Breast epithelium (tissue), 4 donors: ENCODE data around the gene CDR2L. TPM values are rescaled to one million over a fixed set of nuclear protein-coding genes. Genes with fewer than 3 reads are reported as not detected.
A peak's percentile ranks its signal among the peaks of the same experiment; 100 is the strongest.

Experiments
- DNase-seq, 2 donors: peaks; one replicate each; pipeline ENCODE4 v3.0.0-alpha.2; 2019; ENCODE audit warnings: low spot score in 2 of 2
- H3K27ac ChIP-seq, 2 donors: fragments of 200-600 bp; sonication (generic) in 1 of 2; one replicate each; pipeline ENCODE4 v1.5.1; 2016 to 2019; ENCODE audit warnings: mild to moderate bottlenecking in 1 of 2
- H3K27me3 ChIP-seq, 2 donors: fragments of 200-600 bp; sonication (generic) in 1 of 2; one replicate each; pipeline versions ENCODE4 v1.5.1 to v1.6.0; 2017 to 2019; ENCODE audit warnings: control low read depth in 1 of 2, mild to moderate bottlenecking in 1 of 2
- H3K36me3 ChIP-seq: fragments of 200-600 bp; one replicate; pipeline ENCODE4 v1.5.1; 2019
- H3K4me1 ChIP-seq, 2 donors: fragments of 200-600 bp; sonication (generic); one replicate each; pipeline ENCODE4 v1.5.1; 2016 to 2019; ENCODE audit warnings: control low read depth in 1 of 2
- H3K4me3 ChIP-seq, 3 donors: fragments of 200-600 bp; sonication (generic); 1 replicate in 2 of 3; 2 replicates in 1 of 3; pipeline ENCODE4 v1.5.1; 2016 to 2019; ENCODE audit warnings: mild to moderate bottlenecking in 3 of 3, moderate library complexity in 2 of 3
- H3K9me3 ChIP-seq, 2 donors: fragments of 200-600 bp; sonication (generic) in 1 of 2; one replicate each; pipeline ENCODE4 v1.5.1; 2016 to 2019; ENCODE audit warnings: control low read depth in 1 of 2
- CTCF ChIP-seq, 3 donors: fragments of 450-650 bp; IDR thresholded peaks; one replicate each; pipeline ENCODE4 v1.5.1; 2016 to 2017; ENCODE audit warnings: antibody characterized with exemption in 3 of 3, mild to moderate bottlenecking in 3 of 3, moderate library complexity in 3 of 3
- POLR2A ChIP-seq: fragments of 450-650 bp; IDR thresholded peaks from one replicate; pipeline ENCODE4 v1.6.1; 2016; ENCODE audit warnings: antibody characterized with exemption, mild to moderate bottlenecking, moderate library complexity
- POLR2AphosphoS5 ChIP-seq, 3 donors: sonication (generic); formaldehyde crosslinking; IDR thresholded peaks; one replicate each; pipeline ENCODE4 v1.6.1; 2017; ENCODE audit warnings: antibody characterized with exemption in 3 of 3
- intact Hi-C: fragments of 100-400 bp; cut with DNase I; formaldehyde crosslinking; loops from one replicate; pipeline ENCODE4 v1.15.1; 2023; ENCODE audit warnings: low total_unique reads
- total RNA-seq, 3 donors: library from RNA; depleted of rRNA; stranded (reverse); fragments of >200 nt; gene quantifications; one replicate each; pipeline ENCODE4 v1.1.0, GENCODE V29; 2016

CDR2L gene
- total RNA-seq, 3 donors from 2014 or later = 8.0 to 13.1 (median 9.2) TPM

GRCh38 chr17:74970395-74970794 lies 17.0 kb upstream of the CDR2L start:
- Histone ChIP-seq H3K36me3 (no peaks in the 10 kb centered on the region), H3K27ac (peak overlapping the region in 1 of 2 donors; percentile 94), H3K4me1 (peaks cover 0 to 3% of the 10 kb centered on the region in 2 donors), H3K27me3 (no peaks in the 10 kb centered on the region), H3K4me3 (peak overlapping the region in 2 of 3 donors; percentile 77 to 84), H3K9me3 (no peaks in the 10 kb centered on the region)
- intact Hi-C loops = no loop called here
- TF ChIP-seq POLR2AphosphoS5 (IDR thresholded peaks at IDR 0.05) (no peak), POLR2A (no peak), CTCF (IDR thresholded peaks at IDR 0.05) (no peak)
- no peak for DNase-seq

GRCh38 chr17:74971069-74971841 lies 16.2 kb upstream of the CDR2L start:
- Histone ChIP-seq H3K27me3 (no peaks in the 10 kb centered on the region), H3K4me3 (peak overlapping the region; percentile 52 to 84 (median 77)), H3K9me3 (no peaks in the 10 kb centered on the region), H3K36me3 (no peaks in the 10 kb centered on the region), H3K4me1 (peaks cover 0 to 3% of the 10 kb centered on the region in 2 donors), H3K27ac (peak overlapping the region; percentile 84 to 94)
- intact Hi-C loops = no loop called here
- TF ChIP-seq POLR2A (no peak), POLR2AphosphoS5 (IDR thresholded peaks at IDR 0.05) (no peak), CTCF (IDR thresholded peaks at IDR 0.05) (no peak)
- DNase-seq = no peak

- no peak for TF ChIP-seq CTCF (IDR thresholded peaks at IDR 0.05)
- TF ChIP-seq POLR2AphosphoS5 (IDR thresholded peaks at IDR 0.05) = no peak
- no peak for TF ChIP-seq POLR2A
- Histone ChIP-seq H3K36me3 (no peaks in the 10 kb centered on the region), H3K27ac (peak overlapping the region; percentile 84 to 94), H3K27me3 (no peaks in the 10 kb centered on the region), H3K4me1 (peaks cover 0 to 3% of the 10 kb centered on the region in 2 donors), H3K4me3 (peak overlapping the region; percentile 52 to 84 (median 77)), H3K9me3 (no peaks in the 10 kb centered on the region)
- no peak for DNase-seq
- intact Hi-C loops = no loop called here
These were observed 15.7 kb upstream of the CDR2L start for GRCh38 chr17:74971842-74972106.

DNA sequence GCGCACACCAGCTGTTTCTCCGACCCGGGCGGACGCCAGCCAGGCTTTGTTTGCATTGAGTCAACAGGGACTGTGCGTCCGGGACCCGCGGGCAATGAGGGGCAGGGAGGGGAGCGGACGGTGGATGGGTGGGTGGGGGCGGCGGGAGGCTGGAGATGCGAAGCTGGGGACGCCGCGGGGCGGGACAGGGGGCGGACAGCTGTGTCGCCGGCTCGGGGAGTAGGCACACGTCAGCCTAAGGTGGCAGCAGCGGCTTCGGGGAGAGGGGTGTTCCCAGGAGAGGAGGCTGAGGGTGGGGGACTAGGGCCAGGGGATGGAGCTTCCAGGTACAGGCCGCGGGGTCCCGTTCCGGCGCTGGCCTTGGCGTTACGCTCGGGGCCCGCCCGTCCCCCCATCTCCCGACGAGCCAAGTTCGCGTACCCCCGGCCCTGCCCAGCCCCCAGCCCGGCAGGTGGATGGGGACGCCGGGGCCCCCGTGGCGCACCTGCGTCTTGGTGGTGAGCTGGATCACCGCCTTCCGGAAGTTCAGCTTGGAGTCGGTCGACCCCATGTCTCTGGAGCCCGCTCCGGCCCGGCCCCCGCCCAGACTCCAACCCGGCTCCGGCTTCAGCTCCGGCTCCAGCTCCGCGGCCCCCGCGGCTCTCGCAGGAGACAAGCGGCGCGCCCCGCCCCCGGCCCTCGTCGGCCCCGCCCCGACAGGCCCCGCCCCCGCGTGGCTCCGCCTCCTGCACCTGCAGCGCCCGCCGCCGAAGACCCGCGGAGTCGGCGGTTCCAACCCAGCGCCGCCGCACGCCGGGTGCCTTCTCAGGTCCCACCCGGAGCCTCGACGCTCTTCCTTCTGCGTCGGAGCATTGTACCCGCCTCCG lies 15.1 kb upstream of the CDR2L start, which contains the start of gene HID1:
Gene HID1 (minus strand): TSS at position 653 of the 866 bp plus-strand sequence. CDS start 103 bp downstream, at position 550.
- H3K27me3 ChIP-seq = no peaks in the 10 kb centered on the region
- no peaks in the 10 kb centered on the region for H3K9me3 ChIP-seq
- peak within 1 kb of the TSS; percentile 52 to 84 (median 77) for H3K4me3 ChIP-seq
- intact Hi-C loops = no loop called here
- no peaks in the 10 kb centered on the region for H3K36me3 ChIP-seq
- TF ChIP-seq CTCF (IDR thresholded peaks at IDR 0.05) (no peak), POLR2AphosphoS5 (IDR thresholded peaks at IDR 0.05) (peak in 1 of 3 donors; percentile 21)
- H3K27ac ChIP-seq = peak within 1 kb of the TSS; percentile 84 to 94
- DNase-seq = peak; percentile 62 to 89
- H3K4me1 ChIP-seq = peaks cover 0 to 3% of the 10 kb centered on the region in 2 donors

DNA sequence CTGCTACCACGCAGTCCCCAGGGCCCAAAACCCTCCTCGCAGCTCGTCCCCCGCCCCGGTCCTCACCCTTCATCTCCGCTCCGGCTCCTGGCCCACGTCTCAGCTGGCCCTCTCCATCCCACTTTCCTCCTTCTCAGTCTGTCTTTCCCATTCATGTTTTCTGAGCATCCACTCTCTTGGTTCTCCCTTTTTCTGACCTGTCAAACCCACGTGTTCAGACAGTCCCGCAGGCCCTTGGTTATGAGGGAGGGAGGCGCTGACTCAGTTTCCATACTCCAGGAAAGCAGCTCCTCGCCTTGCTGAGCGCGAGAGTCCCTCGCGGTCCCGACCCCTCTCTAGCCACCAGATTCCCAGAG lies 14.5 kb upstream of the CDR2L start:
- no peaks in the 10 kb centered on the region for H3K36me3 ChIP-seq
- no peak for TF ChIP-seq POLR2AphosphoS5 (IDR thresholded peaks at IDR 0.05)
- no peak for TF ChIP-seq CTCF (IDR thresholded peaks at IDR 0.05)
- TF ChIP-seq POLR2A = no peak
- peaks cover 0 to 3% of the 10 kb centered on the region in 2 donors for H3K4me1 ChIP-seq
- H3K4me3 ChIP-seq = peak overlapping the region; percentile 52 to 84 (median 77)
- peak overlapping the region in 1 of 2 donors; percentile 84 for H3K27ac ChIP-seq
- intact Hi-C loops = no loop called here
- no peaks in the 10 kb centered on the region for H3K27me3 ChIP-seq
- H3K9me3 ChIP-seq = no peaks in the 10 kb centered on the region
- DNase-seq = no peak
